SH-SY5Y (cell line): ENCODE measurements around the gene KCTD20.

Experiments used
- GATA2 ChIP-seq: IDR thresholded peaks from 2 replicates; pipeline ENCODE4 v1.6.1; 2011; ENCODE audit warnings: mild to moderate bottlenecking, low read depth, low read length
- GATA3 ChIP-seq: IDR thresholded peaks from 2 replicates; pipeline ENCODE4 v1.6.1; 2011; ENCODE audit warnings: low read depth, mild to moderate bottlenecking, low read length, moderate library complexity

- TF ChIP-seq GATA2: no peak
- TF ChIP-seq GATA3: no peak
Observed at GRCh38 chr6:36419310-36419709, 23.5 kb upstream of the KCTD20 start.
